ENCODE data around the gene MMP8. TPM values are rescaled to one million over a fixed set of nuclear protein-coding genes. Genes with fewer than 3 reads are reported as not detected.
A peak's percentile ranks its signal among the peaks of the same experiment; 100 is the strongest.

The MMP8 gene
- total RNA-seq, 4 donors from 2014 or later: 0.23 TPM; not detected in 3

GRCh38 chr11:102695201-102695600, 29.6 kb downstream of the MMP8 start:
- Histone ChIP-seq H3K4me1 (peaks cover 0 to 10% (median 0%) of the 10 kb centered on the region in 3 donors), H3K9me3 (no peaks in the 10 kb centered on the region), H3K27me3 (no peaks in the 10 kb centered on the region), H3K27ac (no peak overlapping the region), H3K36me3 (no peaks in the 10 kb centered on the region), H3K4me3 (no peak overlapping the region)
- TF ChIP-seq EP300 (IDR thresholded peaks at IDR 0.05) (no peak), POLR2AphosphoS5 (IDR thresholded peaks at IDR 0.05) (no peak), POLR2A (IDR thresholded peaks at IDR 0.05) (no peak), CTCF (IDR thresholded peaks at IDR 0.05) (no peak)
- 35 to 55% methylated on average over 3 of the region's 3 CpGs for WGBS, 2 donors (ENCODE audit: low coverage in 1 of 2)
- no peak for ATAC-seq

GRCh38 chr11:102685754-102686153, 39.0 kb downstream of the MMP8 start:
- no peak overlapping the region for H3K4me3 ChIP-seq
- H3K27me3 ChIP-seq: no peaks in the 10 kb centered on the region
- no peaks in the 10 kb centered on the region for H3K36me3 ChIP-seq
- TF ChIP-seq CTCF (IDR thresholded peaks at IDR 0.05) (no peak), POLR2A (IDR thresholded peaks at IDR 0.05) (no peak), EP300 (IDR thresholded peaks at IDR 0.05) (no peak), POLR2AphosphoS5 (IDR thresholded peaks at IDR 0.05) (no peak)
- ATAC-seq: no peak
- no peak overlapping the region for H3K27ac ChIP-seq
- no peaks in the 10 kb centered on the region for H3K9me3 ChIP-seq
- 92 to 100% methylated on average over 2 of the region's 2 CpGs for WGBS, 2 donors (ENCODE audit: low coverage in 1 of 2)
- peaks cover 0 to 8% (median 0%) of the 10 kb centered on the region in 3 donors for H3K4me1 ChIP-seq

DNA sequence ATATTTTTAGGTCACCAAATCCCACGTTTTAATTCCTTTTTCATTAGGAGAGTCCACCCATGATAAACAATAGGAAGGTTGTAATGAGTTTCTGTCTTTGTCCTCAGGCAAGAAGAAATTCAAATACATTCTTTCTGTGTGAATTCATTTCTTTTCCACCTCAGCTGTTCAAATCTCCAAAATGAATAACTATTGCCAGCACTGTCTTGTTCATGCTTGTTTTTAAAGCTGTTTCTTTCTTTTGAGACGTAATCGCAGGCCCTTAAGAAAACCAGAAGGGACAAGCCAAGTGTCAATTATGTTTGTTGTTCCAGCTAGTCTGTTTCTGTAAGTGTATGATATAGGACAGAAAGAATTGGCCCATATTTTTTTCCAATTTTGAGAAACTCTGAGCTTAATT, 39.4 kb downstream of the MMP8 start:
- Histone ChIP-seq H3K4me1 (peaks cover 0 to 8% (median 0%) of the 10 kb centered on the region in 3 donors), H3K4me3 (no peak overlapping the region), H3K9me3 (no peaks in the 10 kb centered on the region), H3K27me3 (no peaks in the 10 kb centered on the region), H3K27ac (no peak overlapping the region), H3K36me3 (no peaks in the 10 kb centered on the region)
- ATAC-seq: no peak
- TF ChIP-seq EP300 (IDR thresholded peaks at IDR 0.05) (no peak), CTCF (IDR thresholded peaks at IDR 0.05) (no peak), POLR2AphosphoS5 (IDR thresholded peaks at IDR 0.05) (no peak), POLR2A (IDR thresholded peaks at IDR 0.05) (no peak)
- WGBS, 2 donors (ENCODE audit: low coverage in 1 of 2): 28 to 30% methylated on average over 3 of the region's 3 CpGs

- no peak overlapping the region for H3K4me3 ChIP-seq
- H3K9me3 ChIP-seq: no peaks in the 10 kb centered on the region
- H3K27me3 ChIP-seq: no peaks in the 10 kb centered on the region
- ATAC-seq: no peak
- peaks cover 0 to 8% (median 0%) of the 10 kb centered on the region in 3 donors for H3K4me1 ChIP-seq
- H3K27ac ChIP-seq: peak overlapping the region in 1 of 4 donors; percentile 36
- TF ChIP-seq CTCF (IDR thresholded peaks at IDR 0.05) (no peak), EP300 (IDR thresholded peaks at IDR 0.05) (no peak), POLR2A (IDR thresholded peaks at IDR 0.05) (no peak), POLR2AphosphoS5 (IDR thresholded peaks at IDR 0.05) (no peak)
- WGBS, 2 donors (ENCODE audit: low coverage in 1 of 2): 13 to 29% methylated on average over 1 to 4 of the region's 4 CpGs
- no peaks in the 10 kb centered on the region for H3K36me3 ChIP-seq
Measured at GRCh38 chr11:102683277-102683676, 41.5 kb downstream of the MMP8 start.

- ATAC-seq: peak; percentile 95
- Histone ChIP-seq H3K27ac (no peak overlapping the region), H3K9me3 (no peaks in the 10 kb centered on the region), H3K4me3 (no peak overlapping the region), H3K27me3 (no peaks in the 10 kb centered on the region), H3K36me3 (no peaks in the 10 kb centered on the region), H3K4me1 (peaks cover 0 to 12% (median 0%) of the 10 kb centered on the region in 3 donors)
- no peak for TF ChIP-seq CTCF (IDR thresholded peaks at IDR 0.05)
- no peak for TF ChIP-seq POLR2A (IDR thresholded peaks at IDR 0.05)
- TF ChIP-seq EP300 (IDR thresholded peaks at IDR 0.05): no peak
- no peak for TF ChIP-seq POLR2AphosphoS5 (IDR thresholded peaks at IDR 0.05)
- WGBS, 2 donors (ENCODE audit: low coverage in 1 of 2): 0 to 27% methylated on average over 1 of the region's 1 CpG
Measured at GRCh38 chr11:102680945-102681344, 43.8 kb downstream of the MMP8 start.
